DOHH2 (cell line): ENCODE measurements around the gene DNASE2B.
A peak's percentile ranks its signal among the peaks of the same experiment; 100 is the strongest.

ENCODE experiments used
- H3F3A ChIP-seq: fragments of 200-600 bp; sonication (generic), shearing (Covaris generic); 2 replicates; pipeline ENCODE4 v1.6.0; 2016; ENCODE audit warnings: antibody characterized with exemption, mild to moderate bottlenecking; ENCODE audit not compliant: control insufficient read depth, insufficient read depth
- H3K27ac ChIP-seq: fragments of 200-600 bp; sonication (generic); 2 replicates; pipeline ENCODE4 v1.5.1; 2014; ENCODE audit warnings: low read depth, mild to moderate bottlenecking, low read length, moderate library complexity
- H3K27me3 ChIP-seq: fragments of 200-600 bp; sonication (generic); 2 replicates; pipeline ENCODE4 v1.6.1; 2014; ENCODE audit warnings: mild to moderate bottlenecking, low read length, mixed read lengths; ENCODE audit not compliant: control insufficient read depth
- H3K36me3 ChIP-seq: fragments of 200-600 bp; sonication (generic); 2 replicates; pipeline ENCODE4 v1.6.1; 2014; ENCODE audit warnings: mild to moderate bottlenecking, low read length, moderate library complexity, mixed read lengths; ENCODE audit not compliant: control insufficient read depth
- H3K4me1 ChIP-seq: fragments of 200-600 bp; sonication (generic); 2 replicates; pipeline ENCODE4 v1.6.1; 2014; ENCODE audit warnings: mild to moderate bottlenecking, low read length, mixed read lengths; ENCODE audit not compliant: control insufficient read depth
- H3K4me2 ChIP-seq: fragments of 200-600 bp; sonication (generic); 2 replicates; pipeline ENCODE4 v1.6.0; 2014; ENCODE audit warnings: mild to moderate bottlenecking, low read length, moderate library complexity
- H3K4me3 ChIP-seq: fragments of 200-600 bp; sonication (generic); 2 replicates; pipeline ENCODE4 v1.5.1; 2014; ENCODE audit warnings: mild to moderate bottlenecking, low read length, mixed read lengths
- H3K79me2 ChIP-seq: fragments of 200-600 bp; sonication (generic); 2 replicates; pipeline ENCODE4 v1.6.1; 2014; ENCODE audit warnings: mild to moderate bottlenecking, low read length, mixed read lengths; ENCODE audit not compliant: control insufficient read depth
- H3K9me2 ChIP-seq: fragments of 200-600 bp; sonication (generic); replicated peaks from 2 replicates; pipeline ENCODE4 v1.6.1; 2014; ENCODE audit warnings: mild to moderate bottlenecking, low read length, mixed read lengths; ENCODE audit not compliant: control insufficient read depth
- H3K9me3 ChIP-seq: fragments of 200-600 bp; sonication (generic); 2 replicates; pipeline ENCODE4 v1.6.1; 2014; ENCODE audit warnings: antibody characterized with exemption, low read length, mixed read lengths; ENCODE audit not compliant: control insufficient read depth, insufficient read depth
- H4K20me1 ChIP-seq: fragments of 200-600 bp; sonication (generic); 2 replicates; pipeline ENCODE4 v1.6.0; 2014; ENCODE audit warnings: low read depth, mild to moderate bottlenecking, antibody characterized with exemption, low read length, moderate library complexity; ENCODE audit not compliant: control insufficient read depth, insufficient read depth
- CTCF ChIP-seq: fragments of 200-600 bp; sonication (generic); IDR thresholded peaks from one replicate; pipeline ENCODE4 v1.5.1; 2014; ENCODE audit warnings: antibody characterized with exemption, mild to moderate bottlenecking, low read depth, low read length; ENCODE audit not compliant: poor library complexity, severe bottlenecking
- EZH2phosphoT487 ChIP-seq: fragments of 200-600 bp; sonication (generic); IDR thresholded peaks from 2 replicates; pipeline ENCODE4 v1.6.1; 2017; ENCODE audit warnings: borderline replicate concordance, mild to moderate bottlenecking, antibody characterized with exemption, low read length, moderate library complexity, mixed read lengths

DNASE2B gene

GRCh38 chr1:84430546-84430945, 32.3 kb downstream of the DNASE2B start:
- no peaks in the 10 kb centered on the region for H3K36me3 ChIP-seq
- no peak overlapping the region for H3K4me3 ChIP-seq
- TF ChIP-seq CTCF: no peak
- TF ChIP-seq EZH2phosphoT487: no peak
- no peaks in the 10 kb centered on the region for H4K20me1 ChIP-seq
- no peaks in the 10 kb centered on the region for H3K27me3 ChIP-seq
- H3K9me2 ChIP-seq: no peaks in the 10 kb centered on the region
- peaks cover 17% of the 10 kb centered on the region for H3K4me1 ChIP-seq
- peaks cover 5% of the 10 kb centered on the region; the same call in 1 of the 2 replicates for H3K9me3 ChIP-seq
- H3K79me2 ChIP-seq: no peaks in the 10 kb centered on the region
- no peak overlapping the region for H3K27ac ChIP-seq
- H3K4me2 ChIP-seq: no peak overlapping the region
- no peaks in the 10 kb centered on the region for H3F3A ChIP-seq

GRCh38 chr1:84433258-84434080, 35.2 kb downstream of the DNASE2B start:
- H3K36me3 ChIP-seq: no peaks in the 10 kb centered on the region
- H3K9me3 ChIP-seq: peaks cover 5% of the 10 kb centered on the region; the same call in 1 of the 2 replicates
- no peaks in the 10 kb centered on the region for H3K27me3 ChIP-seq
- no peaks in the 10 kb centered on the region for H3F3A ChIP-seq
- H3K9me2 ChIP-seq: no peaks in the 10 kb centered on the region
- no peaks in the 10 kb centered on the region for H3K79me2 ChIP-seq
- peaks cover 31% of the 10 kb centered on the region for H3K4me1 ChIP-seq
- H3K4me2 ChIP-seq: peak overlapping the region; percentile 63
- no peak overlapping the region for H3K27ac ChIP-seq
- TF ChIP-seq EZH2phosphoT487: no peak
- peak; percentile 87 for TF ChIP-seq CTCF
- H4K20me1 ChIP-seq: no peaks in the 10 kb centered on the region
- peak overlapping the region; percentile 55 for H3K4me3 ChIP-seq

- Histone ChIP-seq H3K27me3 (no peaks in the 10 kb centered on the region), H3K9me3 (peaks cover 5% of the 10 kb centered on the region; the same call in 1 of the 2 replicates), H3K36me3 (no peaks in the 10 kb centered on the region), H3K79me2 (no peaks in the 10 kb centered on the region), H3K4me1 (peaks cover 31% of the 10 kb centered on the region), H4K20me1 (no peaks in the 10 kb centered on the region), H3K9me2 (no peaks in the 10 kb centered on the region), H3K4me3 (no peak overlapping the region; the same call in 1 of the 2 replicates), H3K4me2 (peak overlapping the region; percentile 63), H3K27ac (no peak overlapping the region), H3F3A (no peaks in the 10 kb centered on the region)
- TF ChIP-seq CTCF (no peak), EZH2phosphoT487 (no peak)
These were observed 35.9 kb downstream of the DNASE2B start for GRCh38 chr1:84434081-84434769.
